HG03442 (cell line): ENCODE data around the gene INKA1.
"Not testable (repeated sequence)": the region's sequence is repeated elsewhere in the genome, so short reads cannot be mapped to it uniquely, and the experiment has no call there.

Source experiments
- ATAC-seq: cut with Tn5 transposase; IDR thresholded peaks from one replicate; pipeline ENCODE4 v1.9.1; 2021; ENCODE audit warnings: mild to moderate bottlenecking, moderate library complexity; ENCODE audit not compliant: unreplicated experiment

INKA1 gene

DNA sequence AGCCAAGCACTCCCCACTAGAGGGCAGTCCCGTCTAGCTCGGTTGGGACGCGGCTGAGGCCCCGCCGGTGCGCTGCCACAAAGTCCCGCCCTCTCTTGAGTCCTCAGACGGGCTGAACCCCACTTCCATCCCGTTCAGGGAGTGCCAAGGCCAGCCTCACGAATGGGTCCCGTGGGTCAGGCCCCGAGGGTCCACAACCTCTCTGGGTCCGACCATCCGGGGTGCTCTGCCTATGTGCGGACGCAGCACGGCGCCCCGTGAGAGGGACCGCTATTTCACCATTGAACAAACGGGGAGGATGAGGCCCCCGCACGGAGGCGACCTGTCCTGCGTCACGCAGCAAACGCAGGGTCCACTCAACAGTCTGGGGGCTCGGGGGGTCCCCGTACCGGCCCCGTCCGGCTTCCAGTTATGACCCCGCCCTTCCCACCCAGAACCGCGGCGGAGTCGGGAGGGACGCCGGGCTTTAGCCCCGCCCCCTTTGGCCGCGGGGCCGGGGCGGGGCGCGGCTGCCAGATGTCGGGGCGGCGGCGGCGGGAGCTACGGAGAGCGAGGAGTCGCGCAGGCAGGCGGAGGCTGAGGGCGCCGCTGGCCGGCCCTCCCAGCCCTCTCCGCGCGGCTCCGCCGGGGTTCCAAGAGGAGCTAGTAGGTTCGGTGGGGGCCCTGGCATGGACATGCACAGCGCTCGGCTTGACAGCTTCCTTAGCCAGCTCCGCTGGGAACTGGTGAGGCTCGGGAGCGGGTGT lies at the start of gene INKA1:
Gene INKA1 (plus strand): TSS at position 543 of the 746 bp plus-strand sequence. CDS start 132 bp downstream, at position 675.
- ATAC-seq: peak; percentile 56

DNA sequence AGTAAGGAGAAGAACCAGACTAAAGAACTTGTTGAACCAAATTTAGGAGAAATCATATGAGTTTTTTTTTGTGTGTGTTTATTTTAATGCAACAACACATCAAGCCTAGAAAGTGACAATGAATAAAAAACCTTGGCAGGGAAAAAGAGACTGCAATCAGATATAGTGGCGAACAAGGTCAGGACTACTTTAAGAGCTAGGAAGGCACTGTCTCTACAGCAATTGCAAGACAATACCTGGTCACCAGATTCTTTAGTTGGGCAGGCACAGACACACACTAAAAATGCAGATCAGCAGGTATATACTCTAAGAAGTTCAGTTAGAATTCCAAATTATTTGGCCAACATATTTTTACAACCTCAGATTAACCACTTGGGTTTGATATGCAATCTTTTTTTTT lies 48.5 kb upstream of the INKA1 start:
- no peak for ATAC-seq

DNA sequence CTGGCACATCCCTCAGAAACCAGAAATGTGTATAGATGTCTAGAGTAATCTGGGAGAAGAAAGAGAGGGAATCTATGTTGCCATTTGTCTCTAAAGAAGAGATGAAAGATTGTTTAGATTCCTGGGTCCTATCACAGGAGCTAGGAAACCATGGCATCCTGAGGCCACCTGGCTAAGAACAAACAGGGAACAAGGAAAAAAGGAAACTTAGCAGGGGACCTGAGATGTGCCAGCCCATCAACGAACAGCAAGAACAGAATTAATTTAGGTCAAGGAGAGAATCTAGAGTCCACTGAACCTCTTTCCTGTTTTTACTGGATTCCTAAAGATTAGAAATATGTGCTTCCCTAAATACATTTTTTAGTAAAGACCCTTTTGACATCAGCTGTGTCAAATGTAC lies 47.0 kb upstream of the INKA1 start:
- no peak for ATAC-seq

DNA sequence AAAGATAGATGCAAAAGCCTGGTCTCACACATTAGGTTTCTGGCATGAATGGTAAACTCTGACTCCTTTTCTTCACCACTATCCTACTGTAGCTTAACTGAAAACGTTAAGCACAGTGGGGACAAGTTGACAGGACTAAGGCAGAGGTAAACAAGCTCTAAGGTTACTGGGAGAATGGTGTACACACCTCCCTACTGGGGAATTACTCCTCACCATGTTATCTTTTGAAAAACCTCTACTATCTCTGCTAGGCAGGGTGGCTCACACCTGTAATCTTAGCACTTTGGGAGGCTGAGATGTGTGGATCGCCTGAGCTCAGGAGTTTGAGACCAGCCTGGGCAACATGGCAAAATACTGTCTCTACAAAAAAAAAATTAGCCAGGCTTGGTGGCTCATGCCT lies 45.9 kb upstream of the INKA1 start:
- ATAC-seq: no peak

DNA sequence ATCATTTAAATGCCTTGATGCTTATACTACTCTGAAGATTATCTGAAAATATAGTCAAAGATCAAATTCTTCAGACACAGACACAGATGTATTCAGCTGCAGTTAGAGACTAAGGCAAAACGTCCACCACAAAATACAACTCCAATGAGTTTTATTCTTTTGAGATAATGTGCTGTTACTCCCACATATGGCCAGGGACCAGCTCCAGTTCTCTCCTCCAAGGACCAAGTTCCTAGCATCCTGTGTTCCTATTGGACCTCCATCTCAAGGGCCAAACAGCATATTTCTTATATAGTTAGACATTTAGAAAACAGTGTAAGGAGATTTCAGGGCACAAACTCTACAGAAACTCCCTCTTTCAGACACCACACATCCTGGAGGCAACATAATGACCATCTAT lies 43.8 kb upstream of the INKA1 start:
- ATAC-seq: no peak

DNA sequence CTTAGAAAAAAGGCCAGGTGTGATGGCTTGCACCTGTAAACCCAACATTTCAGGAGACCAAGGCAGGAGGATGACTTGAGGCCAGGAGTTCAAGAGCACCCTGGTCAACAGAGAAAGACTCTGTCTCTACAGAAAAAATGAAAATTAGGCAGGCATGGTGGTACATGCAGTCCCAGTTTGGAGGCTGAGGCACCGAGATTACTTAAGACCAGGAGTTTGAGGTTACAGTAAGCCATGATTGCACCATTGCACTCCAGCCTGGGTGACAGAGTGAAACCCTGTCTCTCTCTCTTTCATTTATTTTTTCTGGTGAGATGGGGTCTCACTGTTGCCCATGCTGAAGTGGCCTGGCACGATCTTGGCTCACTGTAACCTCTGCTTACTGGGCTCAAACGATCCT lies 41.4 kb upstream of the INKA1 start:
- no peak for ATAC-seq

DNA sequence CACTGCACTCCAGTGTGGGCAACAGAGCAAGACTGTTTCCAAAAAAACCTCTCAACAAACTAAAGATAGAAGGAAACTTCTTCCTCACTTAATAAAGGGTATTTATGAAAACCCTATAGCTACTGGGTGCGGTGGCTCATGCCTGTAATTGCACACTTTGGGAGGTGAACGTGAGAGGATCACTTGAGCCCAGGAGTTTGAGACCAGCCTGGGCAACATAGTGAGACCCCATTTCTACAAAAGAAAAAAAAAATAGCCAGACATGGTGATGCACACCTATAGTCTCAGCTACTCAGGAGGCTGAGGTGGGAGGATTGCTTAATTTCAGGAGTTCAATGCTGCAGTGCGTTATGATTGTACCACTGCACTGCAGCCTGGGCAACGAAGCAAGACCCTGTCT lies 39.1 kb upstream of the INKA1 start:
- ATAC-seq: no peak

DNA sequence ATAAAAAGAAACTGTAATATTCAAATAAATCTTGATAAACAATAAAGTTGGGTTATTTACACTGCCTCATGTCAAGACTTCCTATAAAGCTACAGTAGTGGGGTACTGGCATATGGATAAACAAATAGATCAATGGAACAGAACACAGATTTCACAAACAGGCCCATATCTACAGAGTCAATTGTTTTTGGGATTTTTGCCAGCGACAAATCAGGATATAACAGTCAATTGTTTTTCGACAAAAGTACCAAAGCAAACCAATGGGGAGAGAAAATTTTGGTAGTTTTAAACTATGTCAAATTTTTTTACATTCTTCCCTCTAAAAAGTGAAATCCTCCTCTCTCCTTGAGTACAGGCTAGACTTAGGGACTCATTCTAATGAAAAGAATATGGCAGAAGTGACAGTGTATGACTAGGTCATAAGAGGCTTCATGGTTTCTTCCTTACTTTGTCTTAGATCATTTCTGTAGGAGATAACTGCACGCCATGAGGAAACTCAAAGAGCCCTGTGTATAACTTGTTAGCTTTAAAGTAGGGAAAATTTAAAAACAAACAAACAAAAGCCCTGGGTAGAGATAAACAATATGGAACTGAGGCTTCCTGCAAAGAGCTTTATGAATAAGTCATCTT lies 33.7 kb upstream of the INKA1 start:
- no peak for ATAC-seq

DNA sequence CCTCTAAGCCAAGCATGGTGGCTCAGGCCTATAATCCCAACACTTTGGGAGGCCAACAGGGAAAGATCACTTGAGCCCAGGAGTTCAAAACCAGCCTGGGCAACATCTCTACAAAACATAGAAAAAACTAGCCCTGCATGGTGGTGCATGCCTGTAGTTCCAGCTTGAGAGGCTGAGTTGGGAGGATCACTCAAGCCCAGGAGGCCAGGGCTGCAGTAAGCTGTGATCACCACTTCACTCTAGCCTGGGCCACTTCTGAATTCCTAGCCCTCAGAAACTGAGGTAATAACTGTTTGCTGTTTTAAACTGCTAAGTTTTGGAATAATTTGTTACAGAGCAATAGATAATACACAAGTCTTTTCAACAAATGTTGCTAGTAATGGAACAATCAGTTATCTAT lies 33.1 kb upstream of the INKA1 start:
- no peak for ATAC-seq

GRCh38 chr3:49771340-49771938 lies 31.6 kb upstream of the INKA1 start:
- no peak for ATAC-seq

DNA sequence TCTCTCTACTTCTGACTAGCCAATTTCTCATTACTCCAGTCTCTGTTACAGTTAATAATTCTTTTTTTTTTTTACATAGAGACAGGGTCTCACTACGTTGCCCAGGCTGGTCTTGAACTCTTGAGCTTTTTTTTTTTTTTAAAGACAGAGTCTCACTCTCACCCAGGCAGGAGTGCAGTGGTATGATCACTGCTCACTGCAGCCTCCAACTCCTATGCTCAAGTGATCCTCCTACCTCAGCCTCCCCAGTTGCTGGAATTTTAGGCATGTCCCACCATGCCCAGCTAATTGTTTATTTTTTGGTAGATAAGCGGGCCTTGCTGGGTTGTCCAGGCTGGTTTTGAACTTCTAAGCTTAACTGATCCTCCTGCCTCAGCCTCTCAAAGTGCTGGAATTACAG lies 30.4 kb upstream of the INKA1 start:
- ATAC-seq: no peak

GRCh38 chr3:49775538-49775937 lies 27.5 kb upstream of the INKA1 start:
- no peak for ATAC-seq

GRCh38 chr3:49776101-49776500 lies 27.0 kb upstream of the INKA1 start:
- not testable (repeated sequence) for ATAC-seq

- no peak for ATAC-seq
Measured at GRCh38 chr3:49779358-49780079, 23.5 kb upstream of the INKA1 start.

DNA sequence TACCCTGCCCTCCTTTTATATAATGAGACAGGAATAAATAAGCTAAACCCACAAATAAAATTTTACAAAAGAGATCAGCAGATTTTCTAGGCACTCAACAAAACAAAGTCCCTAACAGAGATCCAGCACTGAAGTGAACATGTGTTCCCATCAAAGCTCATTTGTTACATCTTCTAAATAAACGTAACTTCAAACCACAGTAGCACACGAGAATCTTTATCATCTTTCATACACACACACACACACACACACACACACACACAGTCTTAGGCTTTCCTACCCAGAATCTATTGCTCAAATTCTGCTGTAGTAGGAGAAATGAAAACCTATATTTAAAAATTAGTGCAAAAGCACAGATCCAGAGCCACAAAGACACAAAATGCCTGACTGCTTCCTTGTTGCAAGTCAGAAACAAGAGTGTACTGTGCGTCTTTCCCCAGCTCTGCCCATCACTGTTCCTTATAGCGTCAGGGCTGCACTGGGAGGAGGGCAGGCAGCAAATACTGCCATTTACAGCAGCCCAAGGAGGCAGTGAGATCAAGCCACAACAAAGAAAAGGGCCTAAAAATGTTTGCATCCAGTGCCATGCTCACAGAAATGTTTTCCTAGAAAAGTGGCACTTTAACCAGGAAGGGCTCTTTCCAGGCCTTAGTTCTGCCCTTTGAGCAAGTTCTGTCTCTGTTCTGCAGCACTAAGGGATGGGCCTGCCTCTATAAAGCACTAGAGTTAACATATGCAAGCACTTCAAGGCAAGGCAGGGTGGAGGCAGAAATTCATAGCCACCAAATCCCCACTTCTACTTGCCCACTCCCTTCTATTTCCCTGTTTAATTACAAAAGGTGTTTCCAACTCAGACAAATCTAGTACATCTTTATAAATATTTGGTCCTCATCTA lies 22.7 kb upstream of the INKA1 start:
- no peak for ATAC-seq

DNA sequence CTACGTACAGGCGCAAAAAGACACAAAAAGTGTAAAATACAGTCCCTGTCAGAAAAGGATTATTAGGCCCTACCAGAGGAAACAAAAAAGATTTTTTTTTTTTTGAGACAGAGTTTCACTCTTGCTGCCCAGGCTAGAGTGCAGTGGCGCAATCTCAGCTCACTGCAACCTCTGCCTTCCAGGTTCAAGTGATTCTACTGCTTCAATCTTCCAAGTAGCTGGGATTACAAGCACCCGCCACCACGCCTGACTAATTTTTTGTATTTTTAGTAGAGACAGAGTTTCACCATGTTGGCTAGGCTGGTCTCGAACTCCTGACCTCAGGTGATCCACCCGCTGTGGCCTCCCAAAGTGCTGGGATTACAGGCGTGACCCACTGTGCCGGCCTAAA lies 22.1 kb upstream of the INKA1 start:
- ATAC-seq: not testable (repeated sequence)

DNA sequence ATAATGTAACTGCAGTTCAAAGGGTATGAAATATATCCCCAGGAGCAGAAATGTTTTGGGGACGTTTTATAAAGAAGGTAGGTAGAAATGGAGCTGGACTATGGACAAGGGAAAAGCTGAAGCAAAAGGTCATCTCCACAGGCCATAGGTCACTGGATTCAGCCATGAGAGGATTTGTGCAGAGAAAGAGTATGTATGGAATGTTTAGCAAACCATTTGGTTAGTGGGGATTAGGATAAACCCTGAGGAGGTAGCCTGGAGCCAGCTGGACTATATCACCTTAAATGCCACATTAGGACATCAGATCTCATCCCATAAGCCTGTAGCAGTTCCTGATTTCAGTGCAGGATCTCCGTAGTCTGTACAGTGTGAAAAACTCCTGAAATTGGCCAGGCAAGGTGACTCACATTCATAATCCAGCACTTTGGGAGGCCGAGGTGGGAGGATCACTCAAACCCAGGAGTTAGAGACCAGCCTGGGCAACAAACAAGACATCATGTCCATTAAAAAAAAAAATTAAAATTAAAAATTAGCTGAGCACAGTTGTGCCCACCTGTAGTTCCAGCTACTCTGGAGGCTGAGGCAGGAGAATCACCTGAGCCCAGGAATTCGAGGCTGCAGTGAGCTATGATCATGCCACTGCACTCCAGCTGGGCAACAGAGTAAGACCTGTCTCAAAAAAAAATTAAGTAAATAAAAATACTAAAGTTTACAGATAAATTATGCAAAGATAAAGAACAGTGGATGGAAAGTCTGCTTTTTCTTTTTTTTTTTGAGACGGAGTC lies 21.5 kb upstream of the INKA1 start:
- ATAC-seq: no peak

GRCh38 chr3:49782277-49782676 lies 20.8 kb upstream of the INKA1 start:
- ATAC-seq: not testable (repeated sequence)

DNA sequence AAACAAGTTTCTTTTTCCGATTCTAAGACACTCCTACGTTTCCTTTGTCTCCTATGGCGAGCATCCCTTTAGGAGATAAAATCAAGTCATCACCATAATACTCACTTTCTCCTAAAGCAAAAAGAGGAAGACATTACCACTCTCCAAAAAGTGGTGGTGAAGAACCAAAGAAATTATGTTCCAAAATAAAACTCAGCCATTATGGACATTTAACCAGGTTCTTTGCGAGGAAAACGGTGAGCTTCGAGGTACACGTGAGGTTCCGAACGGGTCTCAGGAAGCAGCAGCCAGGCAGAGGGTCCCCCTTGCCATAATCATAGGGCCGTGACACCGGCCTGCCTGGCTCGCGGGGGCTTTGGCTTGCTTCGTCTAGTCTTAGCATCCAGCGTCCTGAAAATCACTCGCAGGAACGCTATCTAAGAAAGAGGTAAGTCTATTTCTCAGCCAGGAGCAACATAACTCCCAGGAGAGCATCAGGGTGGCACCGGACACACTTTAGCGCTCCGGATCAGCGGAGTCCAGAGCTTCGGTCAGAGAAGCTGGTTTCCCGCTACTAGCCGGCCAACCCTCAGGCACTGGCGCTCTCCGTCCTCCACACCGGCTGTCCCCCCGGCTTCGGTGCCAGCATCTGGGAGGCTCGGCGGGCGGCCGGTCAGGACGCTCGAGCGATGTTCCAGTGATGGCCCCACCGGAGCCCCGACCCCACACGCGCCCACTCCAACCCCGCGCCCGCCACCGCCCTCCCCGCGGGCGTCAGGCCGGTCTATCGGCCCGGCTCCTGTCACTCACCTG lies 17.3 kb upstream of the INKA1 start:
- peak; percentile 30 for ATAC-seq
